Lung (tissue), 12 donors: ENCODE measurements around the gene SLC9A9. TPM values are rescaled to one million over a fixed set of nuclear protein-coding genes. Genes with fewer than 3 reads are reported as not detected.

ENCODE experiments used
- ATAC-seq: fragments of 200-7000 bp; cut with Tn5 transposase; one replicate; pipeline ENCODE4 v1.9.1; 2020; ENCODE audit warnings: moderate number of reproducible peaks; ENCODE audit not compliant: insufficient read depth, low FRiP score
- DNase-seq, 3 donors: peaks; one replicate each; pipeline ENCODE4 v3.0.0-alpha.2; 2013 to 2017
- H3K27ac ChIP-seq, 2 donors: one replicate each; pipeline ENCODE4 v1.5.1; 2013; ENCODE audit warnings: mild to moderate bottlenecking in 2 of 2, moderate library complexity in 2 of 2, control low read depth in 1 of 2, inconsistent platforms in 1 of 2, low read depth in 1 of 2, low read length in 1 of 2
- H3K27me3 ChIP-seq, 3 donors: one replicate each; pipeline ENCODE4 v1.5.1; 2013; ENCODE audit warnings: low read length in 2 of 3; ENCODE audit not compliant: control insufficient read depth in 3 of 3, insufficient read depth in 3 of 3
- H3K36me3 ChIP-seq, 4 donors: one replicate each; pipeline ENCODE4 v1.5.1; 2013; ENCODE audit warnings: low read length in 4 of 4, mild to moderate bottlenecking in 1 of 4, moderate library complexity in 1 of 4; ENCODE audit not compliant: control insufficient read depth in 4 of 4, insufficient read depth in 4 of 4
- H3K4me1 ChIP-seq, 5 donors: one replicate each; pipeline ENCODE4 v1.5.1; 2013; ENCODE audit warnings: low read length in 5 of 5, mild to moderate bottlenecking in 2 of 5, moderate library complexity in 1 of 5; ENCODE audit not compliant: control insufficient read depth in 5 of 5, insufficient read depth in 5 of 5
- H3K4me3 ChIP-seq: one replicate; pipeline ENCODE4 v1.5.1; 2013; ENCODE audit warnings: mild to moderate bottlenecking, control low read depth, moderate library complexity
- H3K9ac ChIP-seq, 2 donors: one replicate each; pipeline ENCODE4 v1.5.1; 2013; ENCODE audit warnings: low read length in 2 of 2, control low read depth in 1 of 2; ENCODE audit not compliant: insufficient read depth in 1 of 2
- H3K9me3 ChIP-seq, 4 donors: one replicate each; pipeline ENCODE4 v1.5.1; 2013; ENCODE audit warnings: low read length in 3 of 4, mild to moderate bottlenecking in 1 of 4, moderate library complexity in 1 of 4; ENCODE audit not compliant: control insufficient read depth in 4 of 4, insufficient read depth in 3 of 4
- CTCF ChIP-seq: IDR thresholded peaks from 2 replicates; pipeline ENCODE4 v1.5.1; 2012; ENCODE audit warnings: mild to moderate bottlenecking; ENCODE audit errors: control extremely low read depth, extremely low read depth
- WGBS, 2 donors: extraction: QIAGEN DNeasy Blood & Tissue Kit; methylation state at CpG; one replicate each; pipeline ENCODE4 v1.1.7; 2013; 5-methylcytosine and 5-hydroxymethylcytosine counted together
- polyA plus RNA-seq, 2 donors: library from polyadenylated mRNA; stranded (reverse); fragments of 200-250 nt; gene quantifications; one replicate each; pipeline ENCODE4 v1.2.1, GENCODE V29; 2013
- total RNA-seq, 2 donors: library from RNA; depleted of rRNA in 1 of 2; stranded (reverse); fragments of >200 nt in 1 of 2; gene quantifications; one replicate each; pipeline ENCODE4 v1.2.1, GENCODE V29; 2014 to 2021
- donor health status: control.
- donor health status: control.
- donor health status: Bipolar disorder and iron deficiency.
- donor health status: healthy.
- donor health status: DM: yes; HTN: yes; CAD: no.

The SLC9A9 gene
- total and polyA plus RNA-seq, 4 donors: 2.2 to 66.3 (median 8.2) TPM

- no peaks in the 10 kb centered on the region for H3K9me3 ChIP-seq
- H3K9ac ChIP-seq: no peak overlapping the region
- H3K36me3 ChIP-seq: no peaks in the 10 kb centered on the region
- DNase-seq (no peak), ATAC-seq (no peak)
- H3K4me1 ChIP-seq: no peaks in the 10 kb centered on the region
- no peak for TF ChIP-seq CTCF
- no peak overlapping the region for H3K27ac ChIP-seq
- no peak overlapping the region for H3K4me3 ChIP-seq
- H3K27me3 ChIP-seq: no peaks in the 10 kb centered on the region
These were observed 361.7 kb downstream of the SLC9A9 start for GRCh38 chr3:143486611-143487010.

GRCh38 chr3:143484846-143485512 is 363.3 kb downstream of the SLC9A9 start:
- Histone ChIP-seq H3K27me3 (no peaks in the 10 kb centered on the region), H3K4me3 (no peak overlapping the region), H3K4me1 (no peaks in the 10 kb centered on the region), H3K9me3 (no peaks in the 10 kb centered on the region), H3K9ac (no peak overlapping the region), H3K27ac (no peak overlapping the region), H3K36me3 (no peaks in the 10 kb centered on the region)
- DNase-seq: no peak
- no peak for ATAC-seq
- TF ChIP-seq CTCF: no peak
- WGBS, 2 donors: 83 to 91% methylated on average over 4 of the region's 4 CpGs

GRCh38 chr3:143483214-143483613 is 365.1 kb downstream of the SLC9A9 start:
- no peak for TF ChIP-seq CTCF
- Histone ChIP-seq H3K27me3 (no peaks in the 10 kb centered on the region), H3K4me3 (no peak overlapping the region), H3K36me3 (no peaks in the 10 kb centered on the region), H3K4me1 (peaks cover 0 to 2% (median 0%) of the 10 kb centered on the region in 5 donors), H3K9ac (no peak overlapping the region), H3K27ac (no peak overlapping the region), H3K9me3 (no peaks in the 10 kb centered on the region)
- DNase-seq (no peak), ATAC-seq (no peak)
